Activated CD4-positive, alpha-beta T cell treated with anti-CD3 and anti-CD28 coated beads, Interleukin-10, Interleukin-2, amounts not matched to agents 100 ng/mL and 50 ng/mL, durations not matched to agents 16 hours and 8 hours (primary cell): ENCODE data around the gene TRABD.

Source experiments
- DNase-seq: peaks from one replicate; pipeline ENCODE4 v3.0.0-alpha.2; 2020

The TRABD gene

GRCh38 chr22:50175921-50176849 lies 9.5 kb upstream of the TRABD start:
- DNase-seq, result no peak

GRCh38 chr22:50176850-50177536 lies 8.7 kb upstream of the TRABD start:
- DNase-seq, result no peak

- DNase-seq, result no peak
Observed at GRCh38 chr22:50177537-50178470, 7.9 kb upstream of the TRABD start.

GRCh38 chr22:50178471-50178864 lies 7.2 kb upstream of the TRABD start:
- no peak for DNase-seq

- DNase-seq, result no peak
Observed at GRCh38 chr22:50178871-50179869, 6.5 kb upstream of the TRABD start.

- no peak for DNase-seq
Observed at GRCh38 chr22:50179937-50180726, 5.6 kb upstream of the TRABD start.

GRCh38 chr22:50180727-50181521 lies 4.8 kb upstream of the TRABD start:
- no peak for DNase-seq

- DNase-seq, result no peak
Observed at GRCh38 chr22:50182176-50183081, 3.3 kb upstream of the TRABD start.

GRCh38 chr22:50183141-50183971 lies 2.4 kb upstream of the TRABD start:
- no peak for DNase-seq

- DNase-seq, result no peak
Observed at GRCh38 chr22:50184004-50184901, 1.5 kb upstream of the TRABD start.

GRCh38 chr22:50184902-50185374 lies 775 bp upstream of the TRABD start:
- DNase-seq, result no peak

GRCh38 chr22:50186181-50186714 lies 535 bp downstream of the TRABD start:
- no peak for DNase-seq

GRCh38 chr22:50186761-50187523 lies 1.2 kb downstream of the TRABD start:
- peak; percentile 50 for DNase-seq

- no peak for DNase-seq
Observed at GRCh38 chr22:50188356-50188755, 2.6 kb downstream of the TRABD start.

- DNase-seq, result no peak
Observed at GRCh38 chr22:50189184-50189848, 3.6 kb downstream of the TRABD start.
